Activated CD4-positive, alpha-beta T cell treated with anti-CD3 and anti-CD28 coated beads for 36 hours (primary cell): Measurements from ENCODE around the gene CAMSAP2. TPM values are rescaled to one million over a fixed set of nuclear protein-coding genes. Genes with fewer than 3 reads are reported as not detected.

Experiments used
- ATAC-seq: fragments of 200-7000 bp; cut with Tn5 transposase; one replicate; pipeline ENCODE4 v1.10.0; 2021; ENCODE audit warnings: mild to moderate bottlenecking, moderate library complexity
- CTCF ChIA-PET: fragments of 350-600 bp; sonication (Branson Sonifier 250); formaldehyde crosslinking; loops from one replicate; lab custom pipeline; 2021; ENCODE audit warnings: antibody characterized with exemption; lab: Charles Lee
- POLR2A ChIA-PET: fragments of 350-600 bp; sonication (Branson Sonifier 250); formaldehyde crosslinking; loops from one replicate; lab custom pipeline; 2021; ENCODE audit warnings: antibody characterized with exemption, inconsistent platforms; lab: Charles Lee
- DNase-seq: peaks from one replicate; pipeline ENCODE4 v3.0.0-alpha.2; 2020
- H3K27ac Mint-ChIP-seq: one replicate; pipeline ENCODE4 v1.8.0; 2021; ENCODE audit warnings: mixed read lengths
- H3K27me3 Mint-ChIP-seq: one replicate; pipeline ENCODE4 v1.8.0; 2021; ENCODE audit warnings: mixed read lengths
- H3K36me3 Mint-ChIP-seq: one replicate; pipeline ENCODE4 v1.8.0; 2021; ENCODE audit warnings: low read depth, mixed read lengths
- H3K4me1 Mint-ChIP-seq: one replicate; pipeline ENCODE4 v1.8.0; 2021; ENCODE audit warnings: mixed read lengths
- H3K4me3 Mint-ChIP-seq: one replicate; pipeline ENCODE4 v1.8.0; 2021; ENCODE audit warnings: mild to moderate bottlenecking, moderate library complexity, mixed read lengths
- H3K9me3 Mint-ChIP-seq: one replicate; pipeline ENCODE4 v1.8.0; 2021; ENCODE audit warnings: low read depth, mixed read lengths
- intact Hi-C, 2 experiments: fragments of 100-400 bp; cut with DNase I in 1 of 2; cut with micrococcal nuclease in 1 of 2; formaldehyde crosslinking; loops; one replicate each; pipeline versions ENCODE4 v1.14.2 to v1.15.1; 2022 to 2024; cut with DNase I, micrococcal nuclease
- total RNA-seq, 2 experiments: library from RNA; stranded (reverse); gene quantifications; one replicate each; pipeline ENCODE4 v1.2.3, GENCODE V29; 2021

The CAMSAP2 gene, protein sequence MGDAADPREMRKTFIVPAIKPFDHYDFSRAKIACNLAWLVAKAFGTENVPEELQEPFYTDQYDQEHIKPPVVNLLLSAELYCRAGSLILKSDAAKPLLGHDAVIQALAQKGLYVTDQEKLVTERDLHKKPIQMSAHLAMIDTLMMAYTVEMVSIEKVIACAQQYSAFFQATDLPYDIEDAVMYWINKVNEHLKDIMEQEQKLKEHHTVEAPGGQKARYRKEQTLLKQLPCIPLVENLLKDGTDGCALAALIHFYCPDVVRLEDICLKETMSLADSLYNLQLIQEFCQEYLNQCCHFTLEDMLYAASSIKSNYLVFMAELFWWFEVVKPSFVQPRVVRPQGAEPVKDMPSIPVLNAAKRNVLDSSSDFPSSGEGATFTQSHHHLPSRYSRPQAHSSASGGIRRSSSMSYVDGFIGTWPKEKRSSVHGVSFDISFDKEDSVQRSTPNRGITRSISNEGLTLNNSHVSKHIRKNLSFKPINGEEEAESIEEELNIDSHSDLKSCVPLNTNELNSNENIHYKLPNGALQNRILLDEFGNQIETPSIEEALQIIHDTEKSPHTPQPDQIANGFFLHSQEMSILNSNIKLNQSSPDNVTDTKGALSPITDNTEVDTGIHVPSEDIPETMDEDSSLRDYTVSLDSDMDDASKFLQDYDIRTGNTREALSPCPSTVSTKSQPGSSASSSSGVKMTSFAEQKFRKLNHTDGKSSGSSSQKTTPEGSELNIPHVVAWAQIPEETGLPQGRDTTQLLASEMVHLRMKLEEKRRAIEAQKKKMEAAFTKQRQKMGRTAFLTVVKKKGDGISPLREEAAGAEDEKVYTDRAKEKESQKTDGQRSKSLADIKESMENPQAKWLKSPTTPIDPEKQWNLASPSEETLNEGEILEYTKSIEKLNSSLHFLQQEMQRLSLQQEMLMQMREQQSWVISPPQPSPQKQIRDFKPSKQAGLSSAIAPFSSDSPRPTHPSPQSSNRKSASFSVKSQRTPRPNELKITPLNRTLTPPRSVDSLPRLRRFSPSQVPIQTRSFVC (N-terminal part only)
- 1 to 10 TPM; 2.3 to 3.0 TPM for total RNA-seq

DNA sequence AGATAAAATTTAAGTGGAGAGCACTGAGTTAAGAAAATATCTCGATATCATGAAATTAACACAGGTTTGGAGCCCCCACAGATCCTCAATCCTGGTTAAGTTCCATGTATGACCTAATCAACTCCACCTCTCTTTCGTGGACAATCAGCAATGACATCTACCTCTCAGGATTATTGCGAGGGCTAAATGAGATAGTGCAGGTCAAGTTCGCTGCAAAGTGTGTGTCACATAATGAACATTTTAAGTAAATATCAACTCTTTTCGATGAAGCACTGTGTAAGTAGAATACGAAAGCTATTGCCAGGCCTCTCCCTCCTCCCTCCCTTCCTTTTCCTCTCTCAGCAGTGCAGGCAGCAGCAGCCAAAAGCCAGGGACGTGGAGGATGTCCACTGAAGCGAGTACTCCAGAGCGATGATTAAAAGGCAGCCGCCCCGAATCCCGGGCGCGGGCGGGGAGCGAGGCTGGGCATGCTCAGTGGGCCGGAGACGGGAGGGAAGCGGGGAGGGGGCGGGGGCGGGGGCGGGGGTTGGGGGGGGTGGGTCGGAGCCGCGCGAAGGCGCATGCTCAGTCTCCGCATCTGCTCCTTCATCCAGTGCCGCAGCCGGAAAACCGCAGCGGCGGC lies at the start of gene CAMSAP2:
Gene CAMSAP2 (plus strand): TSS at position 567 of the 622 bp plus-strand sequence. CDS start 935 bp downstream, outside the sequence.
- POLR2A ChIA-PET, result interaction anchor here (0.9 kb wide), 1 partner anchor 69 kb away, joined by 4 read pairs; the partner anchor contains the start of gene DDX59
- intact Hi-C loops, result loop anchor here (2.0 to 10.0 kb wide), 5 partner anchors 66 to 1216 kb away; partner anchors contain the start of genes KIF14 (in 1 of the 2), KIF21B (in 1 of the 2) and TIMM17A (in 1 of the 2)
- Mint-ChIP-seq H3K4me1 (peaks cover 47% of the 10 kb centered on the region), H3K4me3 (peak within 1 kb of the TSS; percentile 91), H3K27ac (peak within 1 kb of the TSS; percentile 90), H3K36me3 (no peaks in the 10 kb centered on the region), H3K9me3 (no peaks in the 10 kb centered on the region), H3K27me3 (peaks cover 4% of the 10 kb centered on the region)
- CTCF ChIA-PET, result interaction anchor here (0.6 to 1.3 kb wide), 3 partner anchors 8 to 56 kb away, joined by 3 read pairs; no protein-coding TSS in a partner anchor
- peak; percentile 74 for DNase-seq
- ATAC-seq, result peak; percentile 39

DNA sequence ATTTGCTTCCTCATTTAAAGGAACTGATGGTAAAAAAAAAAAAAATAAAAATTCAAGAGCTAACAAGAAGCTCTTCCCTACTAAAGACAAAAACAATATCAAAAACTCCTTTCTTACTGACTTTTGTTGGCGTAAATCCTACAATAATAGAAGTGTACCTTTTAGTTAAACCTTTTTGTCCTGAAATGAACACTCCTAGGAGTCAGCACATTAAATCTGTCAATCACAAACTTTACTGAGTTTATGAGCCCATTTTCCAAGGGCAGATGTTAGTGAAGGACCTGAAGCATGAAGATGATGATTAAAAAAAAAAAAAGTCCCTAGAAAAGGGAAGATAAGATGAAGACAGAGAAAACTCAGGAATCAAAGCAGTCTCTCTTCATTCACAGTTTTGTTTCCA lies 46.4 kb upstream of the CAMSAP2 start:
- intact Hi-C loops, result no loop called here
- ChIA-PET POLR2A (no interaction called here), CTCF (interaction anchor here (0.6 kb wide), 1 partner anchor 35 kb away, joined by 3 read pairs; no protein-coding TSS in a partner anchor)
- Mint-ChIP-seq H3K27me3 (no peaks in the 10 kb centered on the region), H3K27ac (no peak overlapping the region), H3K9me3 (no peaks in the 10 kb centered on the region), H3K36me3 (no peaks in the 10 kb centered on the region), H3K4me1 (no peaks in the 10 kb centered on the region), H3K4me3 (no peak overlapping the region)
- no peak for ATAC-seq
- DNase-seq, result no peak

DNA sequence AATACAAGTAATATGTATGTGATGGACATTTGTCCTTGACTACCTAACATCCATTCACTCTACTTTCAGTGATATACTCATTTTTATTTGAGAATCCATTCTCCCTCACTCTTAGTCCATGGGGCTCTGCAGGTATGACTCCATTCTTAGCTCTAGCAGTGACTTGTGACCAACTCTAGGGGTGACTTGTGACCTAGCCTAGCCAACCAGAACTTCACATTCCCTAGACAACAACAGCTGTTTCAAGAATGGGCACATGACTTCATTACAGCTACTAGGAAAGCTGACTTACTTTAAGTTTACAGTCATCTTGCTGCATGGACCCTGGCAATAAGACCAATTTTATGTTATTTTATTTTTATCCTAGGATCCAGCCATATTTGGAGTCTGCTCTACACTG lies 45.4 kb upstream of the CAMSAP2 start:
- peak; percentile 44 for ATAC-seq
- CTCF ChIA-PET, result interaction anchor here (0.9 kb wide), 1 partner anchor 37 kb away, joined by 4 read pairs; no protein-coding TSS in a partner anchor
- Mint-ChIP-seq H3K9me3 (no peaks in the 10 kb centered on the region), H3K4me1 (no peaks in the 10 kb centered on the region), H3K27ac (no peak overlapping the region), H3K4me3 (no peak overlapping the region), H3K36me3 (no peaks in the 10 kb centered on the region), H3K27me3 (peaks cover 2% of the 10 kb centered on the region)
- no peak for DNase-seq
- POLR2A ChIA-PET, result interaction anchor here (0.6 kb wide), 1 partner anchor 95 kb away, joined by 3 read pairs; no protein-coding TSS in a partner anchor
- intact Hi-C loops, result no loop called here

DNA sequence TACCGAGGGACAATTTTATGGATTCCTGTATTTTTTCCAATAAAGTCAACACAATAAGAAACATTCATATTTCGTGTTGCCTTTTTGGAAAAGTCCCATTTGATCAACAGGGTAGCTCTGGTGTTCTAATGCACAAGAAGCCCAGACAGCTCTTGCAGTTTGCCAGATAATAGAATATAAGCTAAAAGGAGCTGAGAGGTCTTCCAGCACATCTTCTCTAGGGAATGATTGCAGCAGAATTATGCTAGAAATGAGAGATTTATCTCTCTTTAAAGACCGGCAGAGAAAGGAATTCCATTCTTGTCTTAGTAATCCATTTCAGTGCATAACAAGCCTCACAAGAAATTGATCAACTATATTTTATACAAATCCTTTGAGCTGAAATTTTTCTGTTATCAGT lies 44.0 kb upstream of the CAMSAP2 start:
- CTCF ChIA-PET, result interaction anchor here (0.8 to 1.0 kb wide), 3 partner anchors 43 to 73 kb away, joined by 3 to 4 read pairs (median 3); no protein-coding TSS in a partner anchor

DNA sequence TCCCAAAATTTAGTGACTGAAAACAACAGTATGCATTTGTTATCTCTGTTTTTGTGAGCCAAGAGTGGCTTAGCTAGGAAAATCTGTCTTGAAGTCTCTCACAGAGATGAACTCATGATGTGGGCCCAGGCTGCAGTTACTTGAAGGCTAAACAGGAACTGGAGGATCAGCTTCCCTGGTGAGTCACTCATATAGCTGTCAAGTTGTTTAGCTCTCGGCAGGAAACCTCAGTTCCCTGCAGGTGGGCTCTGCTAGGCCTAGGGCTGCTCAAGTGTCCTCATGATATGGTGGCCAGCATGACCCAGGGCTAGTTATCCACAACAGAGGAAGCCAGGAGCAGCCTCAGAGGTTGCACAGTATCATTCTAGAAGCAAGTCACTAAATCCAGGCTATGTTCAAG lies 38.8 kb upstream of the CAMSAP2 start:
- H3K4me3 Mint-ChIP-seq, result no peak overlapping the region
- no peak overlapping the region for H3K27ac Mint-ChIP-seq
- H3K36me3 Mint-ChIP-seq, result no peaks in the 10 kb centered on the region
- intact Hi-C loops, result no loop called here
- POLR2A ChIA-PET, result no interaction called here
- ATAC-seq (no peak), DNase-seq (no peak)
- CTCF ChIA-PET, result interaction anchor here (0.6 kb wide), 1 partner anchor 147 kb away, joined by 3 read pairs; no protein-coding TSS in a partner anchor
- peaks cover 2% of the 10 kb centered on the region for H3K27me3 Mint-ChIP-seq
- no peaks in the 10 kb centered on the region for H3K9me3 Mint-ChIP-seq
- no peaks in the 10 kb centered on the region for H3K4me1 Mint-ChIP-seq

More for the DNA sequence above, 44.0 kb upstream of the CAMSAP2 start:
- peaks cover 2% of the 10 kb centered on the region for H3K27me3 Mint-ChIP-seq
- H3K27ac Mint-ChIP-seq, result no peak overlapping the region
- H3K36me3 Mint-ChIP-seq, result no peaks in the 10 kb centered on the region
- no peaks in the 10 kb centered on the region for H3K9me3 Mint-ChIP-seq
- DNase-seq, result no peak
- POLR2A ChIA-PET, result no interaction called here
- ATAC-seq, result no peak
- no peak overlapping the region for H3K4me3 Mint-ChIP-seq
- H3K4me1 Mint-ChIP-seq, result no peaks in the 10 kb centered on the region
- intact Hi-C loops, result no loop called here

DNA sequence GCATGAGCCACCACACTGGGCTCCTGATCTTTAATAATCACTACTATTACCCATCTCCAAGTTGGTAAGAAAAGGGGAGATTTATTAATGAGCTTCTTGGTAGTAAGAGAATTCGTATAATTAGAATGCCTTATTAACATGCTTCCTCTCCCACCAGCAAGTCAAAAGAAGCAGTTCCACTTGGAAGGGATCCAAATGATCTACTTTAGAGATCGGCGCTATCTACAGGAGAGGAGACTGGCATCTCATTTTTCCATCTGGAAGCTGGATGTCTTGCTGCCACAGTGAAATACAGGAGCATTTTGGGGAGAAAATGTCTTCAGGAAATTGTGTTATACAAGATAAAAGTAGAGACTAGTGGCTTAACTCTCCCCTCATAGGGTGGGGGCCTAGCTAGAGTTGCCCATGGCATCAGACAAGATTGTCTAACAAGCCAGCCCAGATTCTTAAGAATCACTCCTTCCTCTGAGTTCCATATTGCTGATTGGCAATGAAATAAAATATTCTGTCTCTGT lies 33.6 kb upstream of the CAMSAP2 start:
- no peak overlapping the region for H3K4me3 Mint-ChIP-seq
- H3K27ac Mint-ChIP-seq, result no peak overlapping the region
- CTCF ChIA-PET, result interaction anchor here (0.6 kb wide), 1 partner anchor 25 kb away, joined by 3 read pairs; no protein-coding TSS in a partner anchor
- ATAC-seq (no peak), DNase-seq (no peak)
- POLR2A ChIA-PET, result no interaction called here
- intact Hi-C loops, result no loop called here
- no peaks in the 10 kb centered on the region for H3K27me3 Mint-ChIP-seq
- no peaks in the 10 kb centered on the region for H3K4me1 Mint-ChIP-seq
- no peaks in the 10 kb centered on the region for H3K36me3 Mint-ChIP-seq
- H3K9me3 Mint-ChIP-seq, result no peaks in the 10 kb centered on the region

DNA sequence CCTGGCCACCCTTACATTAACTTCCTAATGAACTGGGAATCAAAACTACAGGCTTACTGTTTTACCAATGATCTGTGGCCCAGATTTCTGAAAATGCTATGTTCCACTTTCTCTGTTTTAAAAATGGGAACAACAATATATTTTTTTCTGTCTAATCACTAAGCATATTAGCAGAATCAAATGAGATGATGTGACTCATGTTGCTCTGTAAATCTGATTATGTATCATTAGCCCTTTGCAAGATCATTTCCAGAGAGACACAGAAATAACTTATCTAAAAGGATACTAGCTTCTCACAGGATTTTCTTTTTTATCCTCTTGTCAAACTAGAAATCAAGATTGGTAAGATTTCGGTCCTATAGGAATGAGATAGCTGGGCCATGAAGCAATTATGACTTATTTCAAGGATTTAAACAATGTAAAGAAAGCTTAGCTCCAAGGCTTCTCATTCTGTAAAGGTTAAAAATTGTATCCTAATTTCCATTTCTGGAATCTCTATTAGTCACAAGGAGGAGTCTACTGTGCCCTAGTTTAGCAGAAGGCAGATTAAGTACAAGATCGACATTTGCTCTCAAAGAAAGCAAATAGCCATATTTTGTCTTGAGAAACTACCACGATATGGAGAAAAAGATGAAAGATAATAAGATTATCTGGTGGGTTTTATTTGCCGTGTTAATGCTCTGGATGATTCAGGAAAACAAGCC lies 32.4 kb upstream of the CAMSAP2 start:
- CTCF ChIA-PET, result no interaction called here

DNA sequence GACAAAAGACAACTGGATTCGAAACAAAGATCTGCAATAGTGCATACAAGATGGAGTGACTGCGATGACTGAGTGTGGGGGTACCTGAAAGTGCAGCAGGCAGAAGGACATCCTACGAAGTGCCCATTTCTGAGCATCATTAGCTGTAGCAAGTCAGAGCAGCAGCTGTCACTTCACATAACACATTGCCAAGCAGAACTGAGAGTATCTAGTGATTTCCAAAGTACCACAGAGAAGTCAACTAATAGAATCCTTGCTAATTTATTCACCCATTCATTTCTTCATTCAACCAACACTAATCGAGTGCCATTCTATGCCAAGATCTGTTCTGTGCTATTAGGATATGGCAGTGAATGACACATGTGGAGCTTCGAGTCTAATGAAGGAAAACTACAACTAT lies 31.6 kb upstream of the CAMSAP2 start:
- no peaks in the 10 kb centered on the region for H3K27me3 Mint-ChIP-seq
- POLR2A ChIA-PET, result interaction anchor here (0.5 to 0.6 kb wide), 2 partner anchors 22 to 737 kb away, joined by 3 to 8 read pairs; no protein-coding TSS in a partner anchor
- H3K27ac Mint-ChIP-seq, result no peak overlapping the region
- DNase-seq (no peak), ATAC-seq (no peak)
- intact Hi-C loops, result no loop called here
- H3K4me1 Mint-ChIP-seq, result no peaks in the 10 kb centered on the region
- CTCF ChIA-PET, result no interaction called here
- no peaks in the 10 kb centered on the region for H3K9me3 Mint-ChIP-seq
- no peak overlapping the region for H3K4me3 Mint-ChIP-seq
- H3K36me3 Mint-ChIP-seq, result no peaks in the 10 kb centered on the region

More for the DNA sequence above, 32.4 kb upstream of the CAMSAP2 start:
- no peak overlapping the region for H3K4me3 Mint-ChIP-seq
- intact Hi-C loops, result no loop called here
- ATAC-seq (no peak), DNase-seq (no peak)
- H3K27me3 Mint-ChIP-seq, result no peaks in the 10 kb centered on the region
- H3K4me1 Mint-ChIP-seq, result no peaks in the 10 kb centered on the region
- POLR2A ChIA-PET, result no interaction called here
- no peaks in the 10 kb centered on the region for H3K9me3 Mint-ChIP-seq
- no peak overlapping the region for H3K27ac Mint-ChIP-seq
- no peaks in the 10 kb centered on the region for H3K36me3 Mint-ChIP-seq

DNA sequence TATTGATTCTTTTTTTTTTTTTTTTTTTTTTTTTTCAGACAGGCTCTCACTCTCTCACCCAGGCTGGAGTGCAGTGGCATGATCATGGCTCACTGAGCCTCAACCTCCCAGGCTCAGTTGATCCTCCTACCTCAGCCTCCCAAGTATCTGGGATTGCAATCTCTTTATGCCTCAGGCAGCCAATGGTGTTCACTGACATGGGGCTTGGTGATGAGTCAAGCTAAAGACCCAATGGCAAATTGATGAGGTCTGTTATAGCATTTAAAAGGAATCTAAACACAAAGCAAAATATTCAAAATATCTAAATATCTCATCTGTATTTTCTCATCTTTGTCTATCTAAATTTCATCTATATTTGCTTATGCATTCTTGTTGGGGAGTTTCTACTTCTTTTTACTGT lies 30.5 kb upstream of the CAMSAP2 start:
- Mint-ChIP-seq H3K4me3 (no peak overlapping the region), H3K36me3 (no peaks in the 10 kb centered on the region), H3K27me3 (no peaks in the 10 kb centered on the region), H3K9me3 (no peaks in the 10 kb centered on the region), H3K4me1 (no peaks in the 10 kb centered on the region), H3K27ac (no peak overlapping the region)
- CTCF ChIA-PET, result interaction anchor here (0.5 to 0.6 kb wide), 2 partner anchors 21 to 71 kb away, joined by 3 read pairs; no protein-coding TSS in a partner anchor
- no peak for DNase-seq
- ATAC-seq, result no peak
- POLR2A ChIA-PET, result no interaction called here
- intact Hi-C loops, result no loop called here

DNA sequence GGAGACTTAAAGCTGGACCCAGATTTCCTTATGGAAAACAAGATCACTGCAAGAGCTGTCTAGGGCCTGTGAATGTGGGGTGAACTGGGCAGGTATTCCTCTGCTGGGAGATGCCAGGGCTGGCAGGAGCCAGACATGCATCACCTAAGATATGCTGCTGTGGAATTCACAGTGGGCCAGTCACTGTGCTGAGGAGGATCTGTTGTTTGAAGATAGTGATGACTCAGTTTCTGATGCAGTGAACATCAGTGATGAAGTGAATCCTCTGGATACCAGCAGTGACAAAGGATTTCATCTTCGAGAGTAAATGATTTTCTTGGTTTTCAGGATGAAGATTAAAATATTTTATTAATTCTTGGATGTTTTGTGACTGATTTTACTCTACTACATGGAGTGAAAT lies 29.9 kb upstream of the CAMSAP2 start:
- ChIA-PET POLR2A (no interaction called here), CTCF (interaction anchor here (0.6 kb wide), 1 partner anchor 72 kb away, joined by 3 read pairs; no protein-coding TSS in a partner anchor)
- Mint-ChIP-seq H3K4me1 (no peaks in the 10 kb centered on the region), H3K27me3 (peaks cover 2% of the 10 kb centered on the region), H3K36me3 (no peaks in the 10 kb centered on the region), H3K4me3 (no peak overlapping the region), H3K27ac (no peak overlapping the region), H3K9me3 (no peaks in the 10 kb centered on the region)
- ATAC-seq (no peak), DNase-seq (no peak)
- intact Hi-C loops, result no loop called here
